Central memory CD4-positive, alpha-beta T cell (primary cell): Measurements from ENCODE around the gene TSPO2.

Source experiments
- DNase-seq: peaks from one replicate; pipeline ENCODE4 v3.0.0; 2022

TSPO2 gene

GRCh38 chr6:41077536-41077935 lies 35.3 kb downstream of the TSPO2 start:
- no peak for DNase-seq

GRCh38 chr6:41078101-41078500 lies 35.8 kb downstream of the TSPO2 start:
- no peak for DNase-seq

GRCh38 chr6:41079080-41079479 lies 36.8 kb downstream of the TSPO2 start:
- no peak for DNase-seq

GRCh38 chr6:41080621-41081020 lies 38.4 kb downstream of the TSPO2 start:
- DNase-seq: peak; percentile 24

GRCh38 chr6:41083072-41083471 lies 40.8 kb downstream of the TSPO2 start:
- DNase-seq: no peak

GRCh38 chr6:41085182-41085581 lies 42.9 kb downstream of the TSPO2 start:
- no peak for DNase-seq

GRCh38 chr6:41088451-41088850 lies 46.2 kb downstream of the TSPO2 start:
- DNase-seq: no peak

GRCh38 chr6:41090841-41091761 lies 48.8 kb downstream of the TSPO2 start:
- DNase-seq: no peak

- no peak for DNase-seq
Measured at GRCh38 chr6:41092421-41093140, 50.3 kb downstream of the TSPO2 start.

GRCh38 chr6:41093729-41094128 lies 51.5 kb downstream of the TSPO2 start:
- DNase-seq: no peak
